Suprapubic skin (tissue), 4 donors: ENCODE data around the gene FLRT2. TPM values are rescaled to one million over a fixed set of nuclear protein-coding genes. Genes with fewer than 3 reads are reported as not detected.

ENCODE experiments used
- DNase-seq, 2 donors: peaks; one replicate each; pipeline ENCODE4 v3.0.0-alpha.2; 2019; ENCODE audit warnings: low spot score in 2 of 2
- H3K27ac ChIP-seq: fragments of 200-600 bp; sonication (generic); one replicate; pipeline ENCODE4 v1.5.1; 2019
- H3K27me3 ChIP-seq: fragments of 200-600 bp; sonication (generic); one replicate; pipeline ENCODE4 v1.5.1; 2019
- H3K36me3 ChIP-seq: fragments of 200-600 bp; sonication (generic); one replicate; pipeline ENCODE4 v1.5.1; 2019
- H3K4me1 ChIP-seq: fragments of 200-600 bp; sonication (generic); one replicate; pipeline ENCODE4 v1.5.1; 2019
- H3K4me3 ChIP-seq: fragments of 200-600 bp; sonication (generic); one replicate; pipeline ENCODE4 v1.5.1; 2019; ENCODE audit warnings: mild to moderate bottlenecking
- H3K9me3 ChIP-seq: fragments of 200-600 bp; sonication (generic); one replicate; pipeline ENCODE4 v1.5.1; 2019
- EP300 ChIP-seq: sonication (generic); formaldehyde crosslinking; IDR thresholded peaks from one replicate; pipeline ENCODE4 v1.6.1; 2017; ENCODE audit warnings: antibody characterized with exemption
- POLR2A ChIP-seq, 2 donors: fragments of 450-650 bp; IDR thresholded peaks; one replicate each; pipeline ENCODE4 v1.6.1; 2017; ENCODE audit warnings: antibody characterized with exemption in 2 of 2, mild to moderate bottlenecking in 2 of 2, moderate library complexity in 2 of 2
- POLR2AphosphoS5 ChIP-seq, 3 donors: sonication (generic); formaldehyde crosslinking; IDR thresholded peaks; one replicate each; pipeline ENCODE4 v1.6.1; 2017; ENCODE audit warnings: antibody characterized with exemption in 3 of 3
- WGBS: methylation state at CpG from one replicate; pipeline ENCODE4 v1.1.5; 2018; 5-methylcytosine and 5-hydroxymethylcytosine counted together
- total RNA-seq, 4 donors: library from RNA; depleted of rRNA; stranded (reverse); fragments of >200 nt; gene quantifications; one replicate each; pipeline ENCODE4 v1.1.0, GENCODE V29; 2016
- TF ChIP-seq, protein P1 (sequence below), 2 donors: fragments of 200-600 bp in 1 of 2; fragments of 450-650 bp in 1 of 2; sonication (generic) in 1 of 2; IDR thresholded peaks; one replicate each; pipeline ENCODE4 v1.5.1; 2016 to 2019; ENCODE audit warnings: antibody characterized with exemption in 2 of 2, mild to moderate bottlenecking in 1 of 2, moderate library complexity in 1 of 2

The FLRT2 gene
- total RNA-seq, 4 donors from 2014 or later: 21.5 to 41.4 (median 28.0) TPM

- Histone ChIP-seq H3K9me3 (no peaks in the 10 kb centered on the region), H3K4me3 (no peak overlapping the region), H3K36me3 (no peaks in the 10 kb centered on the region), H3K4me1 (peaks cover 14% of the 10 kb centered on the region), H3K27me3 (no peaks in the 10 kb centered on the region), H3K27ac (no peak overlapping the region)
- WGBS: 89% methylated on average over 8 of the region's 8 CpGs
- TF ChIP-seq POLR2AphosphoS5 (IDR thresholded peaks at IDR 0.05) (no peak), POLR2A (IDR thresholded peaks at IDR 0.05) (no peak), EP300 (no peak)
- TF ChIP-seq, protein P1, sequence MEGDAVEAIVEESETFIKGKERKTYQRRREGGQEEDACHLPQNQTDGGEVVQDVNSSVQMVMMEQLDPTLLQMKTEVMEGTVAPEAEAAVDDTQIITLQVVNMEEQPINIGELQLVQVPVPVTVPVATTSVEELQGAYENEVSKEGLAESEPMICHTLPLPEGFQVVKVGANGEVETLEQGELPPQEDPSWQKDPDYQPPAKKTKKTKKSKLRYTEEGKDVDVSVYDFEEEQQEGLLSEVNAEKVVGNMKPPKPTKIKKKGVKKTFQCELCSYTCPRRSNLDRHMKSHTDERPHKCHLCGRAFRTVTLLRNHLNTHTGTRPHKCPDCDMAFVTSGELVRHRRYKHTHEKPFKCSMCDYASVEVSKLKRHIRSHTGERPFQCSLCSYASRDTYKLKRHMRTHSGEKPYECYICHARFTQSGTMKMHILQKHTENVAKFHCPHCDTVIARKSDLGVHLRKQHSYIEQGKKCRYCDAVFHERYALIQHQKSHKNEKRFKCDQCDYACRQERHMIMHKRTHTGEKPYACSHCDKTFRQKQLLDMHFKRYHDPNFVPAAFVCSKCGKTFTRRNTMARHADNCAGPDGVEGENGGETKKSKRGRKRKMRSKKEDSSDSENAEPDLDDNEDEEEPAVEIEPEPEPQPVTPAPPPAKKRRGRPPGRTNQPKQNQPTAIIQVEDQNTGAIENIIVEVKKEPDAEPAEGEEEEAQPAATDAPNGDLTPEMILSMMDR (IDR thresholded peaks at IDR 0.05): no peak
- no peak for DNase-seq
These were observed 50.7 kb downstream of the FLRT2 start for GRCh38 chr14:85580536-85581140.

DNA sequence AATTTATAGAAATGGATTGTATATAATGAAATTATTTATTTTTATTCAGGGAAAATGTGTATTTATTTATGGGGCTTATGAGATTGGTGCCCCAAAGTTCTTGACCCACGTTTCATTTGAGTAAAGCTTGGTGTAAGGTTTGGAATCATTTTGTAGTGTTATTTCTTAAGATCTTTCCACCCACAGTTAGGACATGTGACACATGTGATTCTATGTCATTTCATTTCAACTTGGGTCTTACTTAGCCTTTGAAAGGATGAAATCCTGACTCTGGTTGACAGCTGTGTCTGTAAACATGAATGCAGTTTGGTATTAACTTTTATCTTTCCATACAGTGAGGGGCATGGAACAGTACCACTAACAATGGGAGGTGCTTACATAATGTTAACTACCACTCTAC lies 51.7 kb downstream of the FLRT2 start:
- DNase-seq: no peak
- TF ChIP-seq POLR2A (IDR thresholded peaks at IDR 0.05): no peak
- no peak for TF ChIP-seq EP300
- Histone ChIP-seq H3K4me1 (peaks cover 14% of the 10 kb centered on the region), H3K9me3 (no peaks in the 10 kb centered on the region), H3K36me3 (no peaks in the 10 kb centered on the region), H3K27ac (no peak overlapping the region), H3K4me3 (no peak overlapping the region), H3K27me3 (no peaks in the 10 kb centered on the region)
- 72% methylated on average over 1 of the region's 1 CpG for WGBS

GRCh38 chr14:85583380-85583779 lies 53.4 kb downstream of the FLRT2 start:
- no peak for DNase-seq
- TF ChIP-seq EP300: no peak
- TF ChIP-seq, protein P1 (IDR thresholded peaks at IDR 0.05): no peak
- TF ChIP-seq POLR2AphosphoS5 (IDR thresholded peaks at IDR 0.05): no peak
- TF ChIP-seq POLR2A (IDR thresholded peaks at IDR 0.05): no peak
- H3K27ac ChIP-seq: no peak overlapping the region
- H3K36me3 ChIP-seq: no peaks in the 10 kb centered on the region
- 29% methylated on average over 5 of the region's 5 CpGs for WGBS
- H3K4me1 ChIP-seq: peaks cover 17% of the 10 kb centered on the region
- H3K4me3 ChIP-seq: no peak overlapping the region
- H3K9me3 ChIP-seq: no peaks in the 10 kb centered on the region
- no peaks in the 10 kb centered on the region for H3K27me3 ChIP-seq

DNA sequence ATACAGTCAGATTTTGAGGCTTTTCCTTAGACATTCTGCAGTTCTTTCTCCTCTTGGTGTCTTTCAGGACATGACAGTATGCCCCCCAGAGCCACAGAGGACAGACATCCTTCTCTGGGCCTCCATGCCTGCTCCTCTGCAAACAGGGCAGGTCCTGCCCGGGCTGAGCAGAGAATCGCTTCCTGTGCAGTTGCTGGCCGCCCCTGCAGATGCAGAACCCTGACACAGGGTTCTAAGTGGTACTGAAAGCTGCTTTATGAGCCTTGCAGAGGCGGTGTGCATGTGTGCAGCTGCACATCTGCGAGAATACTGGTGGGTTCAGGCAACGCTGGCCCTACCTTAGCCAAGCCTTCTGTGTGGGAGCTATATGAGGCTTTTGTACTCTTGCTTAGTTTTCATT lies 54.5 kb downstream of the FLRT2 start:
- H3K4me1 ChIP-seq: peaks cover 17% of the 10 kb centered on the region
- DNase-seq: no peak
- H3K27me3 ChIP-seq: no peaks in the 10 kb centered on the region
- 77% methylated on average over 6 of the region's 6 CpGs for WGBS
- H3K4me3 ChIP-seq: no peak overlapping the region
- TF ChIP-seq EP300 (no peak), POLR2A (IDR thresholded peaks at IDR 0.05) (no peak), POLR2AphosphoS5 (IDR thresholded peaks at IDR 0.05) (no peak)
- TF ChIP-seq, protein P1 (IDR thresholded peaks at IDR 0.05): no peak
- no peaks in the 10 kb centered on the region for H3K36me3 ChIP-seq
- no peak overlapping the region for H3K27ac ChIP-seq
- no peaks in the 10 kb centered on the region for H3K9me3 ChIP-seq

DNA sequence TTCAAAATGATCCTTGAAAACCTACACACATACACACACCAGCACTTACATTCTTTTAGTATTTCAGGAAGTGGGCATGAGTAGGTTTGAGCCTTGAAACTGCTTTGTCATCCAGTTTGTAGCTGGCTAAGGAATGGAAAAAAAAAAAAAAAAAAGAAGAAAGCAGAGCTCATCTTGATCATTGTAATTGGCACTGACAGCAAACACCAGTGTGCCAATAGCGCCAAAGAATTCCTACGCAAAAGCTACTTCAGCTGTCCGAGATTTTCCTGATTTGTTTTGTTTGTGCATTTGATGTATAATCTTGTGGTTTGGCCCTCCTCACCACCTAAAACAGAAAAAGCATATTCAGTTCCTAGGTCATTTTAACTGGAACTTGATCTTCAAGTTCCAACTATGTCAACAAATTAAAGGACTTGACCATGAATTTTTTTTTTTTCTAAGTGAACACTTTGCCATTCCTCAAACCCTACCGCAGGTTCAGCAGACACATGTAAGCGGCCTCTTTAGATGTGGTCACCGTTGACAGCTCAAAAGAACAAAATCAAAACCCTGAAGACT lies 57.3 kb downstream of the FLRT2 start:
- peaks cover 4% of the 10 kb centered on the region for H3K36me3 ChIP-seq
- no peak for DNase-seq
- no peak for TF ChIP-seq POLR2A (IDR thresholded peaks at IDR 0.05)
- TF ChIP-seq POLR2AphosphoS5 (IDR thresholded peaks at IDR 0.05): no peak
- TF ChIP-seq, protein P1 (IDR thresholded peaks at IDR 0.05): no peak
- TF ChIP-seq EP300: no peak
- no peaks in the 10 kb centered on the region for H3K27me3 ChIP-seq
- 57% methylated on average over 6 of the region's 6 CpGs for WGBS
- no peaks in the 10 kb centered on the region for H3K9me3 ChIP-seq
- peaks cover 17% of the 10 kb centered on the region for H3K4me1 ChIP-seq
- no peak overlapping the region for H3K4me3 ChIP-seq
- no peak overlapping the region for H3K27ac ChIP-seq
